GM10266 (cell line): Measurements from ENCODE around the gene CHMP3.
"Not testable (repeated sequence)": the region's sequence is repeated elsewhere in the genome, so short reads cannot be mapped to it uniquely, and the experiment has no call there.

Source experiments
- DNase-seq: peaks from one replicate; pipeline ENCODE4 v3.0.0; 2012; ENCODE audit errors: extremely low spot score
- TF ChIP-seq, protein P1 (sequence below): IDR thresholded peaks from 2 replicates; pipeline ENCODE4 v1.5.1; 2012; ENCODE audit warnings: mild to moderate bottlenecking, low read depth; ENCODE audit not compliant: control insufficient read depth, insufficient read depth; ENCODE audit errors: missing control alignments

Gene CHMP3

GRCh38 chr2:86544278-86545099, 18.8 kb downstream of the CHMP3 start:
- not testable (repeated sequence) for DNase-seq

DNA sequence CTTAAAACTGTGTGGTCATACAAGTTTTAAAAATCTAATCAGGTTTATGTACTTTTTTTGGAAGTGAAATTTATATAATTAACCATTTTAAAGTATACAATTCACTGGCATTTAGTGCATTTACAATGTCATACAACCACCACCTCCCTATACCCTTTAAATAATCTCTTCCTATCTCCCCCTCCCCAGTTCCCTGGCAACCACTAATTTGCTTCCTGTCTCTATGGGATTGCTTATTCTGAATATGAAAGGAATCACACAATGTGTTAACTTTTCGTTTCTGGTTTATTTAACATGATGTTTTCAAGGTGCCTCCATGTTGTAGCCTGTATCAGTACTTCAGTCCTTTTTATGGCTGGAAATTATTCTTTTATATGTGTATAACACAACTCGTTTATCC, 19.4 kb downstream of the CHMP3 start:
- TF ChIP-seq, protein P1, sequence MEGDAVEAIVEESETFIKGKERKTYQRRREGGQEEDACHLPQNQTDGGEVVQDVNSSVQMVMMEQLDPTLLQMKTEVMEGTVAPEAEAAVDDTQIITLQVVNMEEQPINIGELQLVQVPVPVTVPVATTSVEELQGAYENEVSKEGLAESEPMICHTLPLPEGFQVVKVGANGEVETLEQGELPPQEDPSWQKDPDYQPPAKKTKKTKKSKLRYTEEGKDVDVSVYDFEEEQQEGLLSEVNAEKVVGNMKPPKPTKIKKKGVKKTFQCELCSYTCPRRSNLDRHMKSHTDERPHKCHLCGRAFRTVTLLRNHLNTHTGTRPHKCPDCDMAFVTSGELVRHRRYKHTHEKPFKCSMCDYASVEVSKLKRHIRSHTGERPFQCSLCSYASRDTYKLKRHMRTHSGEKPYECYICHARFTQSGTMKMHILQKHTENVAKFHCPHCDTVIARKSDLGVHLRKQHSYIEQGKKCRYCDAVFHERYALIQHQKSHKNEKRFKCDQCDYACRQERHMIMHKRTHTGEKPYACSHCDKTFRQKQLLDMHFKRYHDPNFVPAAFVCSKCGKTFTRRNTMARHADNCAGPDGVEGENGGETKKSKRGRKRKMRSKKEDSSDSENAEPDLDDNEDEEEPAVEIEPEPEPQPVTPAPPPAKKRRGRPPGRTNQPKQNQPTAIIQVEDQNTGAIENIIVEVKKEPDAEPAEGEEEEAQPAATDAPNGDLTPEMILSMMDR = no peak
- DNase-seq = no peak

- no peak for DNase-seq
- TF ChIP-seq, protein P1 = no peak
These were observed 19.9 kb downstream of the CHMP3 start for GRCh38 chr2:86543335-86543734.

DNA sequence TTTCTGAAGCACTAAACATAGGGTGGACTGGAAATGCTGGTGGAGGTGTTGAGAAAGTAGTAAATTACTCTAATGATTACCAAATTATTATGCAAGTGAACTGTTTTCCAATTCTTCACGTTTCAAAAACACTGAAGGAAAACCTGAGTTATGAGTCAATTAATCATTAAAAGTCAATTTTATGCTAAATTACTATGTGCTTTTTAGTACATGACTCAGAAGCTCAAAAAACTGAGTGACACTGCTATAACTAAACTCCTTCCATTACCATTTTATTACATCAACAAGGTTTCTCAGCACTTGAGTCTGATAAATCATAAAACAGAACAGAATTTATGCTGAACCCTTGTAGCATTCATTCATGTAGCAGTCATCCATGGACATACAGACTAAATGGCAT, 20.4 kb downstream of the CHMP3 start:
- DNase-seq = no peak
- TF ChIP-seq, protein P1 = no peak

GRCh38 chr2:86541334-86541733, 21.9 kb downstream of the CHMP3 start:
- no peak for DNase-seq
- TF ChIP-seq, protein P1 = no peak

DNA sequence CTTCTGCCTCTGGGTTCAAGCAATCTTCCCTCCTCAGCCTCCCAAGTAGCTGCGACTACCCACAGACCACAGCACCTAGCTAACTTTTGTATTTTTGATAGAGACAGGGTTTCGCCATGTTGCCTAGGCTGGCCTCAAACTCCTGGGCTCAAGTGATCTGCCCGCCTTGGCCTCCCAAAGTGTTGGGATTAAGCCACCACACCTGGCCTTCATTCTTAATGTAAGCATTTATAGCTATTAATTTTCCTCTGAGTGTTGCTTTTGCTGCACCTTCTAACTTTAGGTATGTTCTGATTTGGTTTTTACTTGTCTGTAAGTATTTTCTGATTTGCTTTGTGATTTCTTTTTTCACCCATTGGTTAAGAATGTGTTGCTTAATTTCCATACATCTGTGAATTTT, 29.7 kb downstream of the CHMP3 start:
- DNase-seq = no peak
- TF ChIP-seq, protein P1 = no peak

GRCh38 chr2:86525421-86526340, 37.6 kb downstream of the CHMP3 start:
- TF ChIP-seq, protein P1 = no peak
- DNase-seq = no peak
